RPMI8226 (cell line): ENCODE results near the gene UNC5CL.

Experiments
- DNase-seq: peaks from one replicate; pipeline ENCODE4 v3.0.0-alpha.2; 2015

UNC5CL gene

DNA sequence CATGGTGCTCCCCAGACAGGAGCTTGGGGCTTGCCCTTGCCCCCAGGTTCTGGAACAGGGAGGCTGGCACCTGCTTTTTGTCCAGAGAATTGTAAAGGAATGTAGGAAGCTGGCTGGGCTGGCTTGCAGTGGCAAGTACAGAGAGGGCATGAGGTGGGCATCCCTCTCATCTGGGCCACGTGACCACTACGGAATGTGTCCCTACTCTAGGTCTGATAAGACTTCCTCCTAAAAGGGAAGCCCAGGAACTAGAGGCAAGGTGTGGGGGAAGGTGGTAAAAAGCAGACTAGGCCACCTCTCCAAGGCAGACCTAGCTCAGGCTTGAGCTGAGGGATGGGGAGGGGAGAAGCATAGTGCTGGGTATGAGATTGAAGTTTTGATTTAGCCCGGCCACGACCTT, 38.8 kb downstream of the UNC5CL start:
- DNase-seq, result no peak

DNA sequence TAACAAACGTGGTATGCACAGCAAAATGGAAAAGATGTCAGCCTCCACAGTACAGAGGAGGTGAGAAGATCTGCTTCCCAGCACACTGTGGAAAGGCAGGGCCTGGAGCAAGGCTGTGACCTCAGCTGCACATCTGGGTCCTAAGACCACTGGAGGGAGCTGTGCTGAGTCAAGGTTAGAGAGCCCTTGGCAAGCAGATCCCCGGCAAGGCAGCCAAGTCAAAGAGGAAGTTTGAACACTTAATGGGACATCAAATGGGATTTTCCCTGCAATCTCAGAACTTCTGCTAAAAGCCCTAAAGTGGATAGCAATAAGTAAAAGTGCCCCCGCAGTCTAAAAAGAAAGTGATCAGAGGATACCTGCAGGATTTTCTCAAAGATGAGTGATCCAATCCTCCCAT, 39.5 kb downstream of the UNC5CL start:
- peak; percentile 54 for DNase-seq

DNA sequence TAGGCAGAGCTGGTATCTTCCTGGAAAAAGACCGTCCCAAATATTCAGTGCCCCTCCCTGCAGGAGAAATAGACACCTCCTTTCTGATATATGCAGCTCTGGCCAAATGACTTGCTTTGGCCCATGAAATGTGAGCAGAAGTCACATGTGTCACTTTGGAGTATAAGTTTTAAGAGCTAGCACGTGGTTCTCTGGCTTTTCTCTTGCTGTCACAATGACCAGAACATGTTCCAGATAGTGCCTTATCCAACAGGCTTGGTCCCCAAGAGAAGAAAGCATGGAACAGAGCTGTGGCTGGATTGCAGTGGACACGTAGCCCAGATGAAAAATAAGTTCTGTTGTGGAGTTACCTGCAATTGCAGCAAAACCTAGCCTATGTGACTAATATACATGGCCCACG, 40.4 kb downstream of the UNC5CL start:
- no peak for DNase-seq

DNA sequence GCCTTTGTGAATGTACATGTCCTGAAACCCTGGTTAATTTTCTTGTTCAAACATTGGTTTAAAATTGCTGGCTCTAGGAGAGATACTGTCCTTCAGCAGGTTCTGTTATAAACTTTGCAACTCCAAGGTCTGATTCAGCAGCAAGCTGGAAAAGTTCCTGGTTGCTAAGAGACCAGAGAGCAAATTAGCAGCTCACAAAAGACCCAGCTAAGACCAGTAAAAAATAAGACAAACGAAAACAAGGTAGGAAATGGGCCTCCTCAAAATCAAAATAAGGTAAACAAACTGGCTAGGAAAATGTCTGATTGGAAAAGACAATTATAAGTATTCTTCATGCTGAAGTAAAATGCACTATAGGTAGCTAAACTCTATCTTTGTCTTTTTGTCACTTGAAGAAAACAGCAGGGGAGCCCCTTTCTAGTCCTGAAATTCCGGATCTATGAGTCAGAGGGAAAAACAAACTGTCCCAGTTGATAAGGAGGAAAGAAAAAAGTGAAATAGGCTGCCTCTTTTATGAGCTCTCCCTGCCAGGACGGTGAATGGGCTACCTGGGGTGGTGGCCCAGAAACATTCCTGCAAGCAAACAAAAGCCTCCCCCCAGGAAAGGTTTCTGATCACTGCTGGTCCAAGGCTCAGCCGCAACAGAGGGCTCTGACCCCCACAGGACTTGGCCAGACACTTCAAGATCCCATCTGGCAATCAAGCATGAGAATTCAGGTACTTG, 41.6 kb downstream of the UNC5CL start:
- DNase-seq, result no peak

DNA sequence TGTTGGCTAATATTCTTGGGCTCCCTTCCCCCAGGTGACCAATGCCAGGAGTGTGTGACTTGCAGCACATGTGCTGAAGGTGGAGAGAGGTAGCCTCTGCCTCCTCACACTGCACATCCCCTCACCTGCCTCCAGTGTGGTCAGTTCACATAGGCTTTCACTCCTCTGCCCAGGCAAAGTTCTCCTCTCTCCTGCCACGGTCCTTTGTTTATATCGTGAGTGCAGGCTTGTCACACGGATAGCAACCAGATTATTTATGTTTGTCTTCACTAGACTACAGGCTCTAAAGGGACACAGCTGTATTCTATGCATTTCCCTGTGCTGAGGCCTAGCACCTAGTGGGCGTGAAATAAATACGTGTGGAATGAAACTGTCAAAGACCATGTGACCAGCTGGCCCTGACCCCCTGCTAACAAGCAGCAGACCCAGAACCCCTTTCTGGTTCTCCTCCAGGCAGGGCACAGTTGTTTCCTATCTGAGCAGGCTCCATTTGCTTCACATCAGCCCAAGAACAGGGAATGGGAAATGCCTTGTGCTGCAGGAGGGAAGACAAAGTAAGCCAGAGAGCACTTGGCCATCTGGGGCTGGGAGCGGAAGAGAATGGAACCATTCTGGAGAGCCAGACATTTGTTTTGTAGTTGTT, 42.3 kb downstream of the UNC5CL start:
- DNase-seq, result no peak

DNA sequence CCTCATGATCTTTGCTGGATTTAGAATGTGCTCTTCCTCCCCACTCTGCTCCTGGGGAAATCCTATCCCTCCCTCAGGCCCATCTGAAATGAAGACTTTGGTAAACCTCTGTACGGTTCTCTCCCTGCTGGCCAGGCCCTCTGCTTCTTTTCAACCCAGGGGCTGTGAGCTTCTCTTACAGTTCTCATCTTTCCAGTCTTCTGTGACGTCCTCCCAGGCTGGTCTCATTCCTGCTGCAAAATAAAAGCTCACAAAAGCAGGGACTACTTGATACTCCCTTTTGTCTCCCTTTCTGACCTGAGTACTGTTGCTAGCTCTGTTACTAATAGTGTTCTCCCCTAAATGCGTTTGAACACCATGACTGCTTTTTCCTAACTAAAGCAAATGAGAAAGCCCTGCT, 46.3 kb downstream of the UNC5CL start:
- DNase-seq, result no peak

DNA sequence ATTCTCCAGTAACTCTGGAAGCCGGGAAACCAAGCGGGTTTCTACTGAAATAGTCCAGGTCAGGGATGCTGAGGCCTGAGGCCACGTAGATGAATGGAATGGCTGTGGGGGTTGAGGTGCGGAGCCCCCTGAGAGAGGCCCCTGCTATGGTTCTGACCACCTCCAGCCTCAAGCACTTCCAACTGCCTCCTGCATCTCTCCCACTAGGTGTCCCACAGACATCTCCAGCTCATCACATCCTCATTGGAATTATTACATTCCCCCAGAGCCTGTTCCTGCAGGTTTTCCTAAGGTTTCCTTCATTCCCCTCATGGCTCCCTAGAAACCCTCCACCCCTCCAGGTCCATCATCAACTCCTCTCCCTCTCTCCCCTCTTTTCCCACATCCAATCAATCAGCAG, 48.7 kb downstream of the UNC5CL start:
- DNase-seq, result no peak

DNA sequence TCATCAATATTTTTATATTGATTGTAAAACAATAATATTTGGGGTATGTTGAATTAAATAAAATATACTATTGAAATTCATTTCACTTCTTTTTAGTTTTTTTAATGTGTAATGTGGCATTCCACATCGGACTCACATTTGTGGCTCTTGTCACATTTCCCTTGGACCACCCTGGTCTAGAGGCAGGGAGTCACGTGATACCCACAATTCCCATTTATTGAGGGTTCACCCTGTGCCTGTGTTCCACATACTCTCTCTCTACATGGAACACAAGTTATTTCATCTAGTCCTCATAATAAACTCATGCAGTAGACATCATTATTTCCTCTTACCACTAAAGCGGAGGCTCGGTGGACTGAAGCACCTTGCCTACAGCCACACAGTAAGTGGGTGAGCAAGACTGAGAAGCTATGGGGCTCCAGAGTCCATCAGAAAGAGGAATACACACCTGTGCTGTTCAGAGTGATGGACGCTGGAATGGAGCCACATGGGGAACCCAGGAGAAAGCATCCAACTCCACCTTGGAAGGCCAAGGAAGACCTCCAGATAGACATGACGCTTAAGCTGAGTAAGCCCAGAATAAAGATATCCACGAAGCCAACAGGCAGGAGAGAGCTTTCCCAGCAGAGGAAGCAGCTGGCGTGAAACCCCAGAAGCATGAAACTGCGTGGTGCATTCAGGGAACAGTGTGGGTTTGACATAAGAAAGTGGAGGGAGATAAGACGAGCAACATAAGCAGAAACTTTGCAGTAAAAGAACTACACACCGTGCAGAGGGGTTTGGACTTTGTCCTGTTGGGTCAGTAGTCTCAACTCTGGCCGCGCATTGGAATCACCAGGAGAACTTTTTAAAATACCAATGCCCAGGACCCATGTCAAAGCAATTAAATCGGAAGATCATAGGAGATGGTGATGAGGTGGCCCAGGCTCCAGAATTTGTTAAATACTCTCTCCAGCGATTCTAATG, 49.5 kb downstream of the UNC5CL start:
- no peak for DNase-seq

DNA sequence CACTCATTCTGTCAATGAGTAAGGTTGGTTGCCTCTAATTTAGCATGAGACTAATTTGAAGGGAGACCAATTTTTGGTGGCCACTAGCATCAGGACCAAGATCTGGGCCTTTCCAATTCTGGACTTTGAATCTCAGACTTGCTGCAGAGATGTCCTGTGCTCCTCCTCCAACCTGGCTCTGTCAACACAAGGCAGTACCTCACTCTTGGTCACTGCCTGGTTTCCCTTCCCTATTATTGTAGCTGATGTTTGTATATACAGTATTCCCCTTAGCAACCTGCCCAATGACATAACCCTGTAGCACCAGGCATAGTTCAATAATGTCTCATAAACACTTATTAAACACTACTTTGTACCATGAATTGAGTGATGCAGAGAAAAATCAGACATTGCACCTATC, 50.4 kb downstream of the UNC5CL start:
- DNase-seq, result no peak

DNA sequence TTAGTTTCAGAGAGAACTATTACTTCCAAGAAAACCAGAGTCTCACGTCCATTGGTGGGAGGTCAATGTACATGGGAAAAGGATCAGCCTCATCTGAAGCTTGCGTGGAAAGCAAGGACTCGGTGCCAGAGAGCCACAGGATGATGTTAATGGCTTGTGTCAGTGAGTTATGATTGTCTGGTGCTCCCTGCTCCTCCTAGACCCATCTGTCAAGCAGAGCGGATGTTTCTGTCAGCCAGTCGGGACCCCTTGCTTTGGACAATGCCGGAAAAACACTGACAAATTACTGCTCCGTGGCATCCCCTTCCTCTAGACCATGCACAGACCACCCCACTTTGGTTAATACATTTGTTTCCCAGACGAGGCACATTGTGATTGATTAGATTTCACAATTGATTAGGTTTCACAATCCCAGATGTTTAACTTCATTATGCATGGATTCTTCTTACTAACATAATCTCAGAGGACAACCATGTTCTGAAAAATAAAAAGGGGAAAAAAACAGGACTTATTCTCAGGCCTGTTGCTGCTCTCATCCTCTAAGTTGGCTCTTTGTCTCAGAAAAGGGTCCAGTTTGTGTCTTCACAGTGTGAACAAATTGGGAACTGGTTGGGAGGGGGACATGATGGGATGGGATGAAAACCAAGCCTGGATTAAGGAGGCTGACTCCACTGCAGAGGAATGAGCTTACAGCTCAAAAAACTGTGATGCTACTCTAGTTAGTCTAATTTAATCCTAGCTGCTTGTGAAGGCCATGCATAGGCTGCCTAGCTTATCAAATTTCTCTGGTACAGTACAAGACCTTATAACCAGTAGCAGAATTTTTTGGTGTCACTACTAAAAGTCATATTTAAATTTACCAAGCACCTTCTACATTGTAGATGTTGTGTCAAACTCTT, 51.9 kb downstream of the UNC5CL start:
- DNase-seq, result no peak

DNA sequence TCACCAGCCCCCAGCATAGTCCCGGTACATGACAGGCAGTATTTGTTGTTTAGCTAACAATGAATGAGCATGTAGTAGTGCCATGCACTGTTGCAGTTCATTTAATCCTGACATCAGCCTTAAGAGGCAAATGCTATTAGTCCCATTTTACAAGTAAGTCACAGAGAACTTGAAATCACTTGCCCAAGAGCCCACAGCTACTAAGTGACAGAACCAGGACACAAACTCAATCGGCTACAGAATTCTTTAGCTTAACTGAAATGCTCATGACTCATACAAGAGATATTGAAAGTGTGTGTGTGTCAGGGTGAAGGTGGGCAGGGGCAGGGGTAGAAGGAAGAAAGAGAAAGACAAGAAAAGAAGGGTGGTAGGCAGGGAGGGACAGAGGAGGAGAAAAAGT, 52.7 kb downstream of the UNC5CL start:
- no peak for DNase-seq

DNA sequence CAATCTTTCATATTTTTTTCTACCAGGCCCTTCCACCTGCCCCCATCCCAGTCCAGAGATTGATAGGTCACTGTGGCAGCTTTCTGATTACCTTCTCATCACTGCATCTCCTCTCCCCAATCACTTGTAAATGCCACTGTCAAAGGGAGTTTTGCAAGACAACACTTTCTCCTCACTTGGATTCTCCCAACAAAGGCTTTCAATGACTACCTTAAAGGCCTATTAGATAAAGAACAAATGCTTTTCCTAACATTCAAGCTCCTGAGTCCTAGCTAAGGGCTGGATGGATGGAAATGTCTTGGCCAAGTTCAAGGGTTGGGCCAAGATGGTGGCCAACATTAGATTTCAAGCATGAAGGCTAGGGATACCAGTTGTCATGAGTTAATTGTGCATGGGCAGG, 55.3 kb downstream of the UNC5CL start:
- DNase-seq, result no peak

DNA sequence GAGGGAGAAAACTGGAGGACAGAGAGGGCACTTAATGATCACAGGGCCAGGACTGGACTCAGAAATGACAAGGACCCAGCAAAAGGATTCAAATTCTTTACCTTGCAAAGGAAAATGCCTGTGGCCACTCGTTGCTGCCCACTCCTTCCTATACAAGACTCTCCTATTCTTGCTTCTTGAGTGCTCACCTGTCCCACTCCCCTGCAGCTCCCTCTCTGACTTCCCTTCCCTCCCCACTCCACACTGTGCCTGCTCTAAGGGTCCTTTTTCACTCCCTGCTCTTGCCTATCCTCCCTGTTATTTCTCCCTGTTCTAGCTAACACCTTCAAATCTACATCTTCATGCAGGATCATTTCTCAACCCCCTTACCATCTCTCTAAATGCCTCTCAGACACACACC, 56.1 kb downstream of the UNC5CL start:
- no peak for DNase-seq

DNA sequence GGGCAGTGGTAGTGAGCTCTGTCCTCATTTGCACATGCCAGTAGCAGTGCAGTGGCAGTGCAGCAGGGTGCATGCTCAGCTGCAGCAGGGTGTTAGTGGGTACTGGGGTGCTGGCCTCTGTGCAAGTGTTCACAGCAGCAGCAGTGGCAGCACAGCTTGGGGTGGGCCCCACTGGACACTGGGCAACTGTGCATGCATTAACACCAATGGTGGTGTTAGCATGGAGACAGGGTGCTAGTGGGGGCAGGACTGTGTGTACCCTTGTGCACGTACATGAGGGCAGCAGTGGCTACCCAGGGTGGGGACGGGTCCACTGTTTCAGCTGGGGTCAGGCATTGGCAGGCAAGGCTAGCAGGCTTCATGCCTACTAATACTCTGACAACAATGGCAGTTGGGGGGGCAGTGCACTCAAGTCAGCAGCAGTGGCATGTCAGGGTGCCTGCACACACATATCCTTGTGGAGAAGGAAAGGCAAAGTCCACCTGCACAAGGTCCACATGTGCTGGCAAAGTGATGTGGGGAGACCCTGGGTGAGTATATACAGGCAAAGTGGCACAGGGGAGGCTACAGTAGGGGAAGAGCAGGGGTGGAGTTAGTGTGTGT, 60.2 kb downstream of the UNC5CL start:
- no peak for DNase-seq

DNA sequence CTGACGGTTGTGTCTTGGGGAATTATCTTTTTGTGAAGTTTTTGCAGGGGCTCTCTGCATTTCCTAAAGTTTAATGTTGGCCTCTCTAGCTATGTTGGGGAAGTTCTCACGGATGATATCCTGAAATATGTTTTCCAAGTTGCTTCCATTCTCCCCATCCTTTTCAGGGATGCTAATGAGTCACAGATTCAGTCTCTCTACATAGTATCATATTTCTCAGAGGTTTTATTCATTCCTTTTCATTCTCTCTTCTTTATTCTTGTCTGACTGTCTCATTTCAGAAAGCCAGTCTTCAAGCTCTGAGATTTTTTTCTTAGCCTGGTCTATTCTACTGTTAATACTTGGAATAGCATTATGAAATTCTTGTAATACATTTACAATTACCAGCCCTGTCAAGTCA, 61.3 kb downstream of the UNC5CL start:
- DNase-seq, result no peak

DNA sequence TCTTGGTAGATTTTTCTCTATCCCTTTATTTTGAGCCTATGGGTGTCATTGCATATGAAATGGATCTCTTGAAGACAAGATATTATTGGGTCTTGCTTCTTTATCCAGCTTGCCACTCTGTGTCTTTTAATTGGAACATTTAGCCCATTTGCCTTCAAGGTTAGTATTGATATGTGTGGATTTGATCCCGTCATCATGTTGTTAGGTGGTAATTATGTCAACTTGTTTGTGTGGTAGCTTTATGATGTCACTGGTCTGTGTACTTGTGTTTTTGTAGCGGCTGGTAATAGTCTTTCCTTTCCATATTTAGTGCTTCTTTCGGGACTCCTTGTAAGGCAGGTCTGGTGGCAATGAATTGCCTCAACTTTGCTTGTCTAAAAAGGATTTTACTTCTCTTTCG, 61.9 kb downstream of the UNC5CL start:
- no peak for DNase-seq
